GM19035 (cell line): ENCODE data around the gene POU2F3.

Source experiments
- ATAC-seq: cut with Tn5 transposase; IDR thresholded peaks from one replicate; pipeline ENCODE4 v1.9.1; 2021; ENCODE audit not compliant: unreplicated experiment

The POU2F3 gene

GRCh38 chr11:120210626-120211521, 29.1 kb upstream of the POU2F3 start, which contains the start of gene OAF:
TSS of gene OAF (plus strand) at chr11:120211032. CDS start at chr11:120211280, 248 bp downstream.
- peak; percentile 87 for ATAC-seq

GRCh38 chr11:120211522-120212258, 28.2 kb upstream of the POU2F3 start:
- no peak for ATAC-seq

- no peak for ATAC-seq
Measured at GRCh38 chr11:120212259-120212878, 27.6 kb upstream of the POU2F3 start.

- no peak for ATAC-seq
Measured at GRCh38 chr11:120212926-120213325, 27.0 kb upstream of the POU2F3 start.

DNA sequence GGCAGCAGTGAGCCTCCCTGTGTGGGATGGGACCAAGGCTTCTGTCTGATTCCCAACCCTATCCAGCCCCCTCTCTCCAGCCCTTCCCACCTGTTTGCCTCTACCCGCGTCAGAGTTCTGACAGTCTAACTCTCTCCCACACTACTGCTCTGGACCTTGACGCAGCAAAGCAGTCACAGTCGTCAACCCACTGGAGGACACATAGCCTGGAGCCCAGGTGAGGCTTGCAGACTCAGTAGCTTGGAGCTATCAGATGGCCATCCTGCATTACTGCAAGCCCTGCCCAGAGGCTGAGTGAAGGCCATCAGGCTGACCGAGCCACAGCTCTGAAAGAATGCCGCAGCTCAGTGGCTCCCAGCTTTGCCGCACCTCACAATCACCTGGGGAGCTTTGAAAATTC, 25.4 kb upstream of the POU2F3 start:
- ATAC-seq, result no peak

DNA sequence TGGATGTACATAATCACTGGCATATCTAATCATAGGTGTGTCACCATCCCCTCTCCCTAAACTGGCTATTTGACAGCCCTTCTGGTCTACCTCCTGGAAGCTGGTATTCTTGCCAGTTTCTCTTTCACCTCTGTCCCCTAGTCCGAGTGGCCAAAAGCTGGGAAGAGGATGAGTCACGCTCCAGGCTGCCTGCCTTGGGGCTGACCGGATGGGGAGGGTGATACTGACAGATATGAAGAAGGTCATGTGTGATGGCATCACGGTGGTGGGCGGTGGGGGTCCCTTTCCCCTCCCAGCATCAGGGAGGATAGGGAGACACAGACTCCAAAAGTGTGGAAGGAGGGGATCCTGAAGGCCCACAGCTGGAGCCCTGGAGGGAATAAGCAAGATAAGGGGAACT, 24.3 kb upstream of the POU2F3 start:
- no peak for ATAC-seq

DNA sequence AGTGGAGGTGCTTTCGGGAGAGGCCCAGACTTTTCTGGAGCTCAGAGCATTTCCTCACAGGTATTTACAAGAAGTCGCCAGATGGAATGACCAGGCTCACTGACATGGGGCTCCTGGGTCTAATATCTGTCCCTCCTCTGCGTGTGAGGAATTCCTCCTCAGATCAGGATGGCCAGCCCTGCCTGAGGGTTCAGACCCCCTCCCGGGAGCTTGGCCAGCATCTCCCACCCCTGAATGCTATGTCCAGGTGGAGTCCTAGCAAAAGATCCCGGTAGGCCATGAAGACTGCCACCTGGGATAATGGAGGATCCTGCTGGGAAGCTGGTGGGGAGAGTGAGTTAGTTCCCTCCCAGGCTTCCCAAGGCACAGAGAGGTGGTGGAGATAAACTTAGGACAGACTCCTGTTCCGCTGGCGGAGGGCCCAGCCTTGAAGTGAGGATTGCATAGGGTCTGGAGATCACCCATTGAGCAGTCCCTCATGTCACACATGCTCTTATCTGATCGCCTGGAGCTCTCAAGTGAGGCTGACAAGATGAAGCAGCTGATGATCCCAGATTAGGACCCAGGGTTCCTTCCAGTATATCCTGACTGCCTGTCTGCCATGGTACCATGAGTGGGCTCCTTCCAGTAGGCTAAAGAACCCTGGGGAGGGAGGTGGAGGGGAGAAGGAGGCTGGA, 23.4 kb upstream of the POU2F3 start:
- ATAC-seq, result no peak

DNA sequence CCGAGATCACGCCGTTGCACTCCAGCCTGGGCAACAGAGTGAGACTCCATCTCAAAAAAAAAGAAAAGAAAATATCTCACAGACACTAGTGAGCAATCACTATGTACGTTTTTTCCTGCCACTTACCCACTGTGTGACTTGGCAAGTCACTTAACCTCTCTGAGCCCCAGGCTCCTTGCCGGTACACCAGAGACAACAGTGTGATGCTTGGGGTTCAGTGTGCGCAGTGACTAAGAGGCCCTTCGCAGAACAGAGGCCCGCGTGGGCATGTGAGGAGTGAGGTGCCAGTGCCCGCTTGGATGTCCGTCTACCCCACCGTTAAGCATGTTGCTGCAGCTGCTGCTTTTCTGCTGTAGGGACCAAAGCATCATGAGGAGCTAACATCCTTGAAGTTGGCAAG, 22.4 kb upstream of the POU2F3 start:
- ATAC-seq, result no peak

DNA sequence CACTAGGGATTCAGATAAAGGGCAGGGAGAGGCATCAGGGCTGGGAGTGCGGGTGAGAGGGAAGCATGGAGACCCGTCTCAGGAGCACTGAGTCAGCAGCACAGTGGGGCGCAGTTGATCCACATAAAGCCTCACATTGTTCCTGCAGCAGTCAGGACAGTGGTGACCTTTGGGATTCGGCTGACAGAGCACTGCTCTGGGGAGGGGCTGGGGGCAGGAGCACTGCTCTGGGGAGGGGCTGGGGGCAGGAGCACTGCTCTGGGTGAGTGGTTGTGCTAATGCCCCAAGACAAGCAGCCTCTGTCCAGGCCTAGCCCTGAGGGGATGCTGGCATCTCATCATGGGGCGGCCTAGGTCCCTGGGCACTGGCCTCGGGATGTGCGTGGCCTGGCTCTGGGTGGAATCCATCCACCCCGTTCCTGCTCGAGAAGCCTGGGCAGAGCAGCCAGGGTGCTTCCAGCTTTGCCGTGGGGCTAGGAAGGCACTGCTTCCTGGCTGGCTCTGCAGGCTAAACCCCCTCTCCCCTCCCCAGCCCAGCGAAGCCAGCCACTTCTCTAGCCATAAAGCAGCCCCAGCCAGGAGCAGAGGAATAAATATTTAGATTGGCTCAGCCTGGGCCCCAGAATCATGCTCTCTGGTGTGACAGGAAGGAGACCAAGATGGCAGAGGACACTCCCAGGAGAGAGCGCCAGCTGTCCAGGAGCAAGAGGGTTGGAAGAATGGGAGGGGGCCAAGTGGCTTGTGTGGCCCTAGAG, 21.8 kb upstream of the POU2F3 start:
- ATAC-seq, result no peak

DNA sequence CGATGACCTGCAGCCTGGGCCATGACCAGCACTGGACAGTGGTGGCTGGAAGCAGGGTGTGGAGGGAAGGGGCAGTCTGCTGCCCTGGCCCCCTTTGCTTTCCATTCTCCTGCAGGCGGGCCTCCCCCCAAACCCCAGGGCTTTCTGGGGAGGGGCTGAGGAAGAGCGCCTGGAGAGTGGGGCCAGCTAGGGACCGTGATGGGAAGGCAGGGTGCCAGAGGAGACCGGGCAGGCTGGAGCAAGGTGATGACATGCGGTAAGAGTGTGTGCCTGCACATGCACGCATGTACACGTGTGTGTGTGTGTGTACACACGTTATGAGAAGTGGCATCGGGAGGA, 21.3 kb upstream of the POU2F3 start:
- no peak for ATAC-seq

DNA sequence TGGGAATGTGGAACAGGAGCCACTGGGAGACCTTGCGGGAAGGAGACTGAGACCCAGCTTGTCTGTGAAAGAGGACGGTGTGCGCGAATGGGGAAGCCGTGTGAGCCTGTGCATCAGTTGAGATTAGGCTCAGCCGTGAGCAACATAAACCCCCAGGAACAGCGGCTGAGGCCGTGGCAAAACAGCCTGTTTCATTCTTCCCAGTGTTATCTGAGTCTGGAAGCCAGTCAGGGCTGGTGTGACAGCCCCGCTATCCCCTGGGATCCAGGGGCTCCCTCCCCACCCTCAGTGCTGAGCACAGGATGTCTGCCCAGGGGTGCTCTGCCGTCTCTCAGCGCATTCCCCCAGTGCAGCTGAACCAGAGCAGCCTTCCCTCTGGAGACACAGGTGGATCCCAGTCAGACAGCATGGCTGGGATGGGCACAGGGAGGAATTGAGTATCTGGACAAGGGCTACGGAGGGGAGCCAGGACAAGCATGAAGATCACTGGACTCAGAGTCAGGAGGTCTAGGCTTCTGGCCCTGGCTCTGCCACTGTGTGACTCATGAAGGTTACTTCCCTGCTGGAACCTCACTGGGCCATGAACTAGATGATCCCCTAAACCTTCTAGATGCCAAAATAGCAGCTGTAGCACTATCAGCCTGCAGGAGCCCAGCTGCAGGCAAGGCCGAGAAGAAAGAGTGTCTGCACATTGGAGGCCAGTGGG, 20.6 kb upstream of the POU2F3 start:
- no peak for ATAC-seq

- ATAC-seq, result no peak
Measured at GRCh38 chr11:120219938-120220746, 19.8 kb upstream of the POU2F3 start.

GRCh38 chr11:120220747-120221037, 19.2 kb upstream of the POU2F3 start:
- ATAC-seq, result no peak

DNA sequence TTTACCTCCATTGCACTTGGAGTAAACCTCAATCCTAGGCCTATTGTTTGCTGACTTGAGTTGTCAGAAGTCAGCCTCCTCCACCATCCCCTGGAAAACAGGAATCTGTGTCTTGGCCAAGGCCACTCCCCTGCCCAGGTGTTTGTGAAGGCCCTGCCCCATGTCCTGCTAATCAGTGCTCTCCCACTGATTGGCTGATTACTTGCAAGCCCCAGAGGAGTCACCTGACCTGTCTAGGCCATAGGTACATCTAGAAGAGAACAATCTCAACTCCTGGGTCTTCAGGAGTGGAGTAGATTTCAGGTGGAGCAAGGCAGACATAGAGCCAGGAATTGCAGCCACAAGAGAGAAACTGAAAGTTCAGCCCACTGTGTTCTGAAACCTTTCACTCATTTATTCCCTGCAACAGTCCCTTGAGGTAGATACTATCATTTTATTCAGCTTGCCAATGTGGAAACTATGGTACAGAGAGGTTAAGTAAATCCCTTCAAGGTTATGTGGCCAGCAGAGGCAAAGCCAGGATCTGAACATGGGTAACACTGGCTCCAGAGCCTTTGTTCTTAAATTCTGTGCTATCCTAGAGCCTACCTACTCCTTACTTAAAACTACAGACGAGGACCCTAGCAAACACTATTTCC, 18.7 kb upstream of the POU2F3 start:
- no peak for ATAC-seq

- ATAC-seq, result no peak
Measured at GRCh38 chr11:120222916-120223315, 17.0 kb upstream of the POU2F3 start.

- no peak for ATAC-seq
Measured at GRCh38 chr11:120223793-120224192, 16.1 kb upstream of the POU2F3 start.

- no peak for ATAC-seq
Measured at GRCh38 chr11:120224361-120224760, 15.6 kb upstream of the POU2F3 start.

DNA sequence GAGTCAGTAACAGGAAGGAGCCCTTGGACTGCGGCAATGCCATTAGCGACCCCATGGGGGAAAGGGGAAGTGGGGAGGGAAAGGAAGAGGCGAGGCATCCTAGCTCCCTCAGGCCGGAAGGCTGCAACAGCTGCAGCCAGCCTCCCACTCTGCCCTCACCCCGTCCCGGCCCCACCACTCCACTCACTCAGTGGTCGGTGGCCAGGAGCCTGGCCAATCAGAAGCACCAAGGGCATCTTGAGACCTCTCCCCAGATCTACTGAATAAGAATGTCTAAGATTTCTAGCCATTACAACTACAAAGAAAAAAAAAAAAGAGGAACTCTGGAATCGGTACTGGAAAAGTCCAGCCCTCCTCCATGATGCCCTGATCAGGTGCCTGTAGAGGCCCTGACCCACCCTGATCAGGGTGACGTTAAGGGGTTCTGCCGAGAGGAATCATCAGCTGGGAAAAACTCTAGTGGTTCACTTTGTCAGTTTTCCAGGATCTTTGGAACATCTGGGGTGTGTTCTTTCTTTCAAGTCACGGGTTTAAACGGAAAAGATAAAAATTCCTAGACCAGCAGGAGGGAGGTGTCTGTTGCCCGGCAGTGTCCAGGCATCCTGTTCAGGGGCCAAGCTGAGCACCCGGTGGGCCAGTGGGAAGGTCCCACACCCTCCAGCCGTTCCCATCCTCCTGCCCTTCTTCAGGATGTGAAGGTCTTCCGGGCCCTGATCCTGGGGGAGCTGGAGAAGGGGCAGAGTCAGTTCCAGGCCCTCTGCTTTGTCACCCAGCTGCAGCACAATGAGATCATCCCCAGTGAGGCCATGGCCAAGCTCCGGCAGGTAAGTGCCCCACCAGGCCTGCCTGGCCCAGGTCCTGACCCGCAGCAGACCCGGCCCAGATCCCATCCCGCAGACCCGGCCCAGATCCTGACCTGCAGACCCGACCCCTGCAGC, 14.7 kb upstream of the POU2F3 start:
- ATAC-seq, result no peak
